ENCODE measurements around the gene GADL1. TPM values are rescaled to one million over a fixed set of nuclear protein-coding genes. Genes with fewer than 3 reads are reported as not detected.

The GADL1 gene
- total and polyA plus RNA-seq, 2 experiments from 2014 or later: not detected

DNA sequence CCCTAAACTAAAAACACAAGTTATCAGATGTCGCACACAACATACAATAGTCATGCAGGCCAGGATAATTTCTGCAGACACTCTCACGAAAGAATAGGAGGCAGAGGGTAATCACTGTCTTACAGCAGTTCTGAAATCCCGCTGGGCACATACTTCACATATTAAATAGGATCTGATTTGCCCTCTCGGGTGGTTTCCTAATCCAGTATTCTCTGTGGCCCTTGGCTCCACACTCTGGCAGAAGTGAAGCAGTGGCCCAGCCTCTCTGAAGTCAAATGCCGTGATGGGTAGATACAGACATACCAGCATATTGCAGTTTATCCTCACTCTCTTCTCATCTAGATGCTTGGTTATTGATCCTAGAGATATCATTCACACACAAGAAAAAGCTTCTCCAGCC, 19.0 kb downstream of the GADL1 start:
- Histone ChIP-seq H3F3A (ENCODE audit: insufficient read depth) (no peaks in the 10 kb centered on the region), H3K9me2 (ENCODE audit: insufficient read depth) (no peaks in the 10 kb centered on the region), H3K4me3 (no peak overlapping the region), H3K27me3 (replicated peaks; ENCODE audit: insufficient read depth) (no peaks in the 10 kb centered on the region), H3K4me1 (ENCODE audit: insufficient read depth) (no peaks in the 10 kb centered on the region), H3K9ac (no peak overlapping the region), H3K79me2 (ENCODE audit: insufficient read depth) (no peaks in the 10 kb centered on the region), H3K9me3 (ENCODE audit: low read depth) (no peaks in the 10 kb centered on the region), H2AFZ (no peak overlapping the region), H3K4me2 (ENCODE audit: unreplicated experiment) (no peak overlapping the region), H4K20me1 (ENCODE audit: insufficient read depth) (no peaks in the 10 kb centered on the region), H3K27ac (no peak overlapping the region), H3K36me3 (ENCODE audit: low read depth) (no peaks in the 10 kb centered on the region)
- DNase-seq: no peak
- in situ Hi-C loops (cut with MboI): no loop called here
- TF ChIP-seq EZH2 (IDR thresholded peaks at IDR 0.05; ENCODE audit: insufficient read depth, poor library complexity, severe bottlenecking) (no peak), EZH2phosphoT487 (IDR thresholded peaks at IDR 0.05; ENCODE audit: insufficient read depth, low read depth) (no peak)
- 80 to 82% methylated on average over 5 of the region's 5 CpGs for WGBS, 2 experiments (ENCODE audit: low coverage in 1 of 2, low lambda C conversion rate in 2 of 2, missing lambda C conversion rate in 2 of 2)

DNA sequence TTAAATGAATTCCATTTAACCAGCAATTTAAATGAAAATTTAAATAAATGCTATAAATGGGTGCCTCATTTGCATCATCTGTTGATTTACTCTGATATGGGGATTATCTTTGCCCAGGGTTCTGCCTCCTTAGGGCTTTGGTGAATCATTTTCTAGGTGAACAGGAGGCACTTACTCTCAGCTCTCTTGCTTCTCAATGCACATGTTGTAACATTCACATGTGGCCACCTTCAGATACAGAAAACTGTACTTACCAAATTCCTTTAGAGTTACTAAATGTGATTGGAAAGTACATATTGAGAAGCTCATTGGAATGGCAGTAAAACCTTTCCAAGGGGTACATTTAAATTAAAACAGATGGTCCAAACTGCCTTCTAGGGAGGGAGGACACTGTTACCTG, 20.8 kb downstream of the GADL1 start:
- no peaks in the 10 kb centered on the region for H3K9me2 ChIP-seq (ENCODE audit: insufficient read depth)
- no peaks in the 10 kb centered on the region for H3K79me2 ChIP-seq (ENCODE audit: insufficient read depth)
- in situ Hi-C loops (cut with MboI): no loop called here
- no peaks in the 10 kb centered on the region for H3K36me3 ChIP-seq (ENCODE audit: low read depth)
- no peak overlapping the region for H3K9ac ChIP-seq
- no peak for TF ChIP-seq EZH2 (IDR thresholded peaks at IDR 0.05; ENCODE audit: insufficient read depth, poor library complexity, severe bottlenecking)
- TF ChIP-seq EZH2phosphoT487 (IDR thresholded peaks at IDR 0.05; ENCODE audit: insufficient read depth, low read depth): no peak
- H3K27me3 ChIP-seq (replicated peaks; ENCODE audit: insufficient read depth): no peaks in the 10 kb centered on the region
- no peaks in the 10 kb centered on the region for H4K20me1 ChIP-seq (ENCODE audit: insufficient read depth)
- no peak overlapping the region for H3K4me3 ChIP-seq
- no peak overlapping the region for H3K4me2 ChIP-seq (ENCODE audit: unreplicated experiment)
- H3K27ac ChIP-seq: no peak overlapping the region
- DNase-seq: peak; percentile 24
- no peak overlapping the region for H2AFZ ChIP-seq
- H3F3A ChIP-seq (ENCODE audit: insufficient read depth): no peaks in the 10 kb centered on the region
- no peaks in the 10 kb centered on the region for H3K9me3 ChIP-seq (ENCODE audit: low read depth)
- no peaks in the 10 kb centered on the region for H3K4me1 ChIP-seq (ENCODE audit: insufficient read depth)

DNA sequence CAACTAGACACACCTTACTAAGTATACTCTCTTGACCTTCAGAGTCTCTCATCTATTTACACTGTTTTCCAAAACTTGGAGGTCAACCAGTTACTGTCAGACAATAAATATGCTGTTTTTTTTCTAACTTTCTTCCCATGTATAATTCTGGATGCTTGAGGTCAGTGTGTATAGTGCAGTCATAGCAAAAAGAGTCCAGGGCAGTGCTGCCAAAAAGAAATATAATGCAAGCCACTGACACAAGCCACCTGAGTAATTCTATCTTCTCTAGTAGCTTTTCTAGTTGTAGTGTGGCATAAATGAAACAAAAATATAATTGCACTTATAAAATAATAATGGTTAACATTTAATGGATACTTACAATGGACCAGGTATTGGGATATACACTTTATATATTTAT, 21.6 kb downstream of the GADL1 start:
- Histone ChIP-seq H3K4me1 (ENCODE audit: insufficient read depth) (no peaks in the 10 kb centered on the region), H3K27me3 (replicated peaks; ENCODE audit: insufficient read depth) (no peaks in the 10 kb centered on the region), H3K4me3 (no peak overlapping the region), H4K20me1 (ENCODE audit: insufficient read depth) (no peaks in the 10 kb centered on the region), H3K27ac (no peak overlapping the region), H3K9me3 (ENCODE audit: low read depth) (no peaks in the 10 kb centered on the region), H3K9me2 (ENCODE audit: insufficient read depth) (no peaks in the 10 kb centered on the region), H2AFZ (no peak overlapping the region), H3K9ac (no peak overlapping the region), H3F3A (ENCODE audit: insufficient read depth) (no peaks in the 10 kb centered on the region), H3K4me2 (ENCODE audit: unreplicated experiment) (no peak overlapping the region), H3K79me2 (ENCODE audit: insufficient read depth) (no peaks in the 10 kb centered on the region), H3K36me3 (ENCODE audit: low read depth) (no peaks in the 10 kb centered on the region)
- DNase-seq: peak; percentile 2
- TF ChIP-seq EZH2 (IDR thresholded peaks at IDR 0.05; ENCODE audit: insufficient read depth, poor library complexity, severe bottlenecking) (no peak), EZH2phosphoT487 (IDR thresholded peaks at IDR 0.05; ENCODE audit: insufficient read depth, low read depth) (no peak)
- in situ Hi-C loops (cut with MboI): no loop called here

DNA sequence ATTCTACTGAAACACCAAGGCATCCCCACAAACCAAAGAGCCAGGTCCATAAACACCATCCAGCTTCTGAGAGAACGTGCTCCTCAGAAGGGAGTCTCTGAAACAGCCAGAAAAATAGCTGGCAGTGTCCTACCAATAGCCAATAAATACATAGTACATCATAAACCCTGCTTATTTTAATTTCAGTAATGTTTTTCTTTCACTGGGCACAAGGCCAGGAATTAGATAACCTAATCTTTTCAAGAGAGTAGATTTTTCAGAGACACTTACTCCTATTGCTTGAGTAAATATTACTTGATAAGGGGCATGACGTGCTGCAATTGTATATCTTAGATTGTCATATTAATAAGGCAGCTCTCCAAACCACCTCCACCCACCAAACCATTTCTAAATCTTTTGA, 22.7 kb downstream of the GADL1 start:
- H3K9ac ChIP-seq: no peak overlapping the region
- H3K36me3 ChIP-seq (ENCODE audit: low read depth): no peaks in the 10 kb centered on the region
- H4K20me1 ChIP-seq (ENCODE audit: insufficient read depth): no peaks in the 10 kb centered on the region
- no peaks in the 10 kb centered on the region for H3K27me3 ChIP-seq (replicated peaks; ENCODE audit: insufficient read depth)
- H3K4me2 ChIP-seq (ENCODE audit: unreplicated experiment): no peak overlapping the region
- DNase-seq: no peak
- in situ Hi-C loops (cut with MboI): no loop called here
- H3K9me2 ChIP-seq (ENCODE audit: insufficient read depth): no peaks in the 10 kb centered on the region
- no peak for TF ChIP-seq EZH2phosphoT487 (IDR thresholded peaks at IDR 0.05; ENCODE audit: insufficient read depth, low read depth)
- TF ChIP-seq EZH2 (IDR thresholded peaks at IDR 0.05; ENCODE audit: insufficient read depth, poor library complexity, severe bottlenecking): no peak
- H2AFZ ChIP-seq: no peak overlapping the region
- H3F3A ChIP-seq (ENCODE audit: insufficient read depth): no peaks in the 10 kb centered on the region
- WGBS, 2 experiments (ENCODE audit: low coverage in 1 of 2, low lambda C conversion rate in 2 of 2, missing lambda C conversion rate in 2 of 2): 66 to 73% methylated on average over 2 of the region's 2 CpGs
- no peaks in the 10 kb centered on the region for H3K4me1 ChIP-seq (ENCODE audit: insufficient read depth)
- no peaks in the 10 kb centered on the region for H3K9me3 ChIP-seq (ENCODE audit: low read depth)
- no peak overlapping the region for H3K4me3 ChIP-seq
- no peaks in the 10 kb centered on the region for H3K79me2 ChIP-seq (ENCODE audit: insufficient read depth)
- no peak overlapping the region for H3K27ac ChIP-seq

DNA sequence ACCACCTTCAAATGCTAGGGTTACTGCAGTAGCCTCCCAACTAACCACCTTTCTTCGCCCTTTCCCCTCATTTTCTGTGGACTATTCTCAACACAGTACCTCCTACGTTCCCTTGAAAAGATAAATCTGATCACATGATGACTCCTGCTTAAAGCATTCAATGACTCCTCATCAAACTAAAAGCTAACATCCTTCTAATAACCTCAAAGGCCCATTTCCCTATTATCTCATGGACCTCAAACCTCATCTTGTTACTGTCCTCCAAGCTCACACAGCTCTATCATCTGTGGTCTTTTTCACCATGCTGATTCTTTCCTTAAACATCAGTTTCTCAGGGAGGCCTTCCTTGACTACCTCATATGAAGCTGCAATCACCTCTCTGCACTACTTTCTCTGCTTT, 29.6 kb downstream of the GADL1 start:
- Histone ChIP-seq H4K20me1 (ENCODE audit: insufficient read depth) (no peaks in the 10 kb centered on the region), H3K9ac (no peak overlapping the region), H3K36me3 (ENCODE audit: low read depth) (no peaks in the 10 kb centered on the region), H2AFZ (no peak overlapping the region), H3K79me2 (ENCODE audit: insufficient read depth) (no peaks in the 10 kb centered on the region), H3K9me3 (ENCODE audit: low read depth) (no peaks in the 10 kb centered on the region), H3K4me2 (ENCODE audit: unreplicated experiment) (no peak overlapping the region), H3K27ac (no peak overlapping the region), H3F3A (ENCODE audit: insufficient read depth) (no peaks in the 10 kb centered on the region), H3K9me2 (ENCODE audit: insufficient read depth) (no peaks in the 10 kb centered on the region), H3K4me1 (ENCODE audit: insufficient read depth) (peaks cover 6% of the 10 kb centered on the region), H3K4me3 (no peak overlapping the region), H3K27me3 (replicated peaks; ENCODE audit: insufficient read depth) (no peaks in the 10 kb centered on the region)
- in situ Hi-C loops (cut with MboI): no loop called here
- 54 to 59% methylated on average over 2 of the region's 2 CpGs for WGBS, 2 experiments (ENCODE audit: low coverage in 1 of 2, low lambda C conversion rate in 2 of 2, missing lambda C conversion rate in 2 of 2)
- TF ChIP-seq EZH2 (IDR thresholded peaks at IDR 0.05; ENCODE audit: insufficient read depth, poor library complexity, severe bottlenecking) (no peak), EZH2phosphoT487 (IDR thresholded peaks at IDR 0.05; ENCODE audit: insufficient read depth, low read depth) (no peak)
- peak; percentile 40 for DNase-seq
